Panc1 (cell line): Measurements from ENCODE around the gene IGFBP4. TPM values are rescaled to one million over a fixed set of nuclear protein-coding genes. Genes with fewer than 3 reads are reported as not detected.

ENCODE experiments used
- ATAC-seq: fragments of 200-7000 bp; cut with Tn5 transposase; 2 replicates; pipeline ENCODE4 v1.9.1; 2020; ENCODE audit warnings: mild to moderate bottlenecking, moderate library complexity
- BruUV-seq: library from RNA; stranded (reverse); fragments of 400-500 nt; replicated peaks from 2 replicates; lab custom pipeline; 2021; lab: Mats Ljungman, UMichigan
- CTCF ChIA-PET: fragments of 300-600 bp; sonication (Branson Sonifier 250); formaldehyde crosslinking; loops from one replicate; lab custom pipeline; 2022; ENCODE audit warnings: antibody characterized with exemption; lab: Charles Lee
- POLR2A ChIA-PET: fragments of 300-600 bp; sonication (Branson Sonifier 250); formaldehyde crosslinking; loops from one replicate; lab custom pipeline; 2022; ENCODE audit warnings: antibody characterized with exemption; lab: Charles Lee
- DNase-seq: peaks from one replicate; pipeline ENCODE4 v3.0.0-alpha.2; 2010; ENCODE audit warnings: low read depth, low spot score
- H3K27ac ChIP-seq: 2 replicates; pipeline ENCODE4 v1.5.1; 2011; ENCODE audit warnings: mild to moderate bottlenecking, low read length, inconsistent platforms
- H3K27me3 ChIP-seq: fragments of 200-500 bp; sonication (Bioruptor generic); 2 replicates; pipeline ENCODE4 v1.6.0; 2014; ENCODE audit warnings: low read length, inconsistent platforms; ENCODE audit not compliant: control insufficient read depth, insufficient read depth
- H3K36me3 ChIP-seq: fragments of 200-500 bp; sonication (Bioruptor generic); 2 replicates; pipeline ENCODE4 v1.5.1; 2014; ENCODE audit warnings: inconsistent platforms, mild to moderate bottlenecking, low read length, moderate library complexity; ENCODE audit not compliant: control insufficient read depth, insufficient read depth
- H3K4me1 ChIP-seq: 2 replicates; pipeline ENCODE4 v1.5.1; 2011; ENCODE audit warnings: inconsistent platforms, mild to moderate bottlenecking, low read length, moderate library complexity; ENCODE audit not compliant: control insufficient read depth, insufficient read depth
- H3K4me3 ChIP-seq, 2 experiments: 2 replicates each; pipeline ENCODE4 v1.5.1; 2011 to 2012; ENCODE audit warnings: low read depth in 2 of 2, low read length in 2 of 2, mild to moderate bottlenecking in 2 of 2, inconsistent platforms in 1 of 2, moderate library complexity in 1 of 2
- H3K9me3 ChIP-seq: fragments of 200-500 bp; sonication (Bioruptor generic); 2 replicates; pipeline ENCODE4 v1.5.1; 2014; ENCODE audit warnings: low read depth, mild to moderate bottlenecking, inconsistent platforms, low read length, moderate library complexity; ENCODE audit not compliant: control insufficient read depth, insufficient read depth
- POLR2AphosphoS5 ChIP-seq: IDR thresholded peaks from 2 replicates; pipeline ENCODE4 v1.6.1; 2012; ENCODE audit warnings: mild to moderate bottlenecking, low read depth, low read length, moderate library complexity
- SIN3A ChIP-seq: IDR thresholded peaks from 2 replicates; pipeline ENCODE4 v1.6.1; 2012; ENCODE audit warnings: low read depth, mild to moderate bottlenecking, low read length, moderate library complexity, borderline replicate concordance; ENCODE audit not compliant: insufficient read depth
- TCF7L2 ChIP-seq: IDR thresholded peaks from 2 replicates; pipeline ENCODE4 v1.6.1; 2011; ENCODE audit warnings: mild to moderate bottlenecking, low read depth, low read length, inconsistent platforms
- in situ Hi-C: cut with HindIII; loops from 2 replicates; pipeline ENCODE4 v1.10.0; 2016; ENCODE audit warnings: low sequenced_read_pairs, low pct_unique_long_range_greater_than_20kb
- intact Hi-C: fragments of 100-400 bp; cut with micrococcal nuclease; formaldehyde crosslinking; loops from one replicate; pipeline ENCODE4 v1.10.0; 2022; ENCODE audit not compliant: unreplicated experiment
- total RNA-seq: library from RNA; stranded (reverse); gene quantifications from one replicate; pipeline ENCODE4 v1.2.1, GENCODE V29; 2021; ENCODE audit not compliant: unreplicated experiment
- TF ChIP-seq, protein P1 (sequence below): fragments of 450-650 bp; IDR thresholded peaks from 2 replicates; pipeline ENCODE4 v1.5.1; 2017; ENCODE audit warnings: mild to moderate bottlenecking
- TF ChIP-seq, protein P2 (sequence below), 2 experiments: IDR thresholded peaks; 2 replicates each; pipeline ENCODE4 v1.6.1; 2011 to 2012; ENCODE audit warnings: low read depth in 2 of 2, control low read depth in 1 of 2, low read length in 1 of 2, mild to moderate bottlenecking in 1 of 2, moderate library complexity in 1 of 2; ENCODE audit not compliant: insufficient read depth in 1 of 2

IGFBP4 gene
- total RNA-seq, 1 experiment from 2014 or later, result 27.1 TPM

DNA sequence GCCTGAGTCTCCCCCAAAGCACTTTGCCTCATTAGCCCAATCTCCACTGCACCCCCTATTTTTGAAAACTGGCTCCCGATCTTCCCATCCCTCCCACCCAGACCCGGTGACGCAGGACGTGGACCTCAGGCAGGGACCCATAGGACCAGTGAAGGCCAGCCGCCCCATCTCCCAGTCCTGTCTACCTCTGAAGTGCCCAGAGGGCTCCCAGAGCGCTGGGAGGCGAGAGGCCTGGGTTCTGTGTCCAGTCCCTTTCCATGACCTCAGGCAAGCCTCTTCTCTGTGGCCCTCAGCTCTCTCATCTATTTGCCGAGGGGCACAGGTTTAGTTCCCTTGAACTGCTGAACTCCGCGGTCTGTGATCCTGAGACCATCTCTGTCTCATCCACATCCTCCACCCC, 57.5 kb downstream of the IGFBP4 start:
- ATAC-seq (no peak), DNase-seq (no peak)
- BruUV-seq, result no TSS peak
- Histone ChIP-seq H3K9me3 (no peaks in the 10 kb centered on the region), H3K27ac (no peak overlapping the region), H3K27me3 (no peaks in the 10 kb centered on the region), H3K4me3 (no peak overlapping the region), H3K4me1 (peaks cover 10% of the 10 kb centered on the region), H3K36me3 (no peaks in the 10 kb centered on the region; the same call in 1 of the 2 replicates)
- TF ChIP-seq, protein P1, sequence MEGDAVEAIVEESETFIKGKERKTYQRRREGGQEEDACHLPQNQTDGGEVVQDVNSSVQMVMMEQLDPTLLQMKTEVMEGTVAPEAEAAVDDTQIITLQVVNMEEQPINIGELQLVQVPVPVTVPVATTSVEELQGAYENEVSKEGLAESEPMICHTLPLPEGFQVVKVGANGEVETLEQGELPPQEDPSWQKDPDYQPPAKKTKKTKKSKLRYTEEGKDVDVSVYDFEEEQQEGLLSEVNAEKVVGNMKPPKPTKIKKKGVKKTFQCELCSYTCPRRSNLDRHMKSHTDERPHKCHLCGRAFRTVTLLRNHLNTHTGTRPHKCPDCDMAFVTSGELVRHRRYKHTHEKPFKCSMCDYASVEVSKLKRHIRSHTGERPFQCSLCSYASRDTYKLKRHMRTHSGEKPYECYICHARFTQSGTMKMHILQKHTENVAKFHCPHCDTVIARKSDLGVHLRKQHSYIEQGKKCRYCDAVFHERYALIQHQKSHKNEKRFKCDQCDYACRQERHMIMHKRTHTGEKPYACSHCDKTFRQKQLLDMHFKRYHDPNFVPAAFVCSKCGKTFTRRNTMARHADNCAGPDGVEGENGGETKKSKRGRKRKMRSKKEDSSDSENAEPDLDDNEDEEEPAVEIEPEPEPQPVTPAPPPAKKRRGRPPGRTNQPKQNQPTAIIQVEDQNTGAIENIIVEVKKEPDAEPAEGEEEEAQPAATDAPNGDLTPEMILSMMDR, result no peak
- intact Hi-C loops, result no loop called here
- POLR2A ChIA-PET, result interaction anchor here (0.5 kb wide), 1 partner anchor 14 kb away, joined by 3 read pairs; no protein-coding TSS in a partner anchor
- in situ Hi-C loops, result no loop called here
- CTCF ChIA-PET, result interaction anchor here (0.6 kb wide), 1 partner anchor 1110 kb away, joined by 6 read pairs; no protein-coding TSS in a partner anchor

DNA sequence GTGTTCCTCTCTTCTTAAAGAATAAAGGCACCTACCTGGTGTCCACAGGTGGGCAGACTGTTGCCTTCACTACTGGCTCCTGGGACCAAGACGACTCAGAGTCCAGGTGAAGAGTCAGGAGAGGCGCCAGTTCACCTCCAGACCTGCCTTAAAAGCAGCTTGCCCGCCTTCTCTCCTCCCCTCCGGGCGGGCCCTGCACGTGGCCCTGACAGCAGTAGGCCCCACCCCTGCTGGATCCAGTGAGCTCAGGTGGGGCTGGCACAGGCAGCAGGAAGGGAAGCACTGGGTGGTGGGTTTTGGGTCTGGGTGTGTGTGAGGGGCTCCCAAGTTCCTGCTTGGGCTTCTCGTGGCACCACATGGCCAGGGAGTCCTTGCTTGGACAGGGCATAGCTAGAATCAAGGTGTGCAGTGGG, 58.3 kb downstream of the IGFBP4 start, which contains the start of gene TNS4:
TNS4 (minus strand) TSS at position 125 of the 413 bp plus-strand sequence. CDS start 5,198 bp downstream, outside the sequence.
- H3K4me3 ChIP-seq, result no peak within 1 kb of the TSS
- intact Hi-C loops, result no loop called here
- no peaks in the 10 kb centered on the region for H3K9me3 ChIP-seq
- DNase-seq (no peak), ATAC-seq (no peak)
- POLR2A ChIA-PET, result interaction anchor here (0.5 kb wide), 2 partner anchors 15 to 204 kb away, joined by 3 to 14 read pairs; no protein-coding TSS in a partner anchor
- H3K27me3 ChIP-seq, result no peaks in the 10 kb centered on the region
- in situ Hi-C loops, result no loop called here
- no TSS peak for BruUV-seq
- TF ChIP-seq, protein P1, result no peak
- no peak for TF ChIP-seq POLR2AphosphoS5
- TF ChIP-seq TCF7L2, result no peak
- no peak for TF ChIP-seq SIN3A
- TF ChIP-seq, protein P2, sequence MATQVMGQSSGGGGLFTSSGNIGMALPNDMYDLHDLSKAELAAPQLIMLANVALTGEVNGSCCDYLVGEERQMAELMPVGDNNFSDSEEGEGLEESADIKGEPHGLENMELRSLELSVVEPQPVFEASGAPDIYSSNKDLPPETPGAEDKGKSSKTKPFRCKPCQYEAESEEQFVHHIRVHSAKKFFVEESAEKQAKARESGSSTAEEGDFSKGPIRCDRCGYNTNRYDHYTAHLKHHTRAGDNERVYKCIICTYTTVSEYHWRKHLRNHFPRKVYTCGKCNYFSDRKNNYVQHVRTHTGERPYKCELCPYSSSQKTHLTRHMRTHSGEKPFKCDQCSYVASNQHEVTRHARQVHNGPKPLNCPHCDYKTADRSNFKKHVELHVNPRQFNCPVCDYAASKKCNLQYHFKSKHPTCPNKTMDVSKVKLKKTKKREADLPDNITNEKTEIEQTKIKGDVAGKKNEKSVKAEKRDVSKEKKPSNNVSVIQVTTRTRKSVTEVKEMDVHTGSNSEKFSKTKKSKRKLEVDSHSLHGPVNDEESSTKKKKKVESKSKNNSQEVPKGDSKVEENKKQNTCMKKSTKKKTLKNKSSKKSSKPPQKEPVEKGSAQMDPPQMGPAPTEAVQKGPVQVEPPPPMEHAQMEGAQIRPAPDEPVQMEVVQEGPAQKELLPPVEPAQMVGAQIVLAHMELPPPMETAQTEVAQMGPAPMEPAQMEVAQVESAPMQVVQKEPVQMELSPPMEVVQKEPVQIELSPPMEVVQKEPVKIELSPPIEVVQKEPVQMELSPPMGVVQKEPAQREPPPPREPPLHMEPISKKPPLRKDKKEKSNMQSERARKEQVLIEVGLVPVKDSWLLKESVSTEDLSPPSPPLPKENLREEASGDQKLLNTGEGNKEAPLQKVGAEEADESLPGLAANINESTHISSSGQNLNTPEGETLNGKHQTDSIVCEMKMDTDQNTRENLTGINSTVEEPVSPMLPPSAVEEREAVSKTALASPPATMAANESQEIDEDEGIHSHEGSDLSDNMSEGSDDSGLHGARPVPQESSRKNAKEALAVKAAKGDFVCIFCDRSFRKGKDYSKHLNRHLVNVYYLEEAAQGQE (IDR thresholded peaks at IDR 0.05; ENCODE audit: insufficient read depth in 1 of 2, low read depth in 2 of 2, low read length in 1 of 2), result no peak
- H3K27ac ChIP-seq, result no peak within 1 kb of the TSS
- H3K36me3 ChIP-seq, result no peaks in the 10 kb centered on the region; the same call in 1 of the 2 replicates
- CTCF ChIA-PET, result interaction anchor here (0.6 kb wide), 2 partner anchors 302 to 1109 kb away, joined by 3 to 6 read pairs; no protein-coding TSS in a partner anchor
- peaks cover 10% of the 10 kb centered on the region for H3K4me1 ChIP-seq
